ENCODE measurements around the gene UPB1.

GRCh38 chr22:24563246-24563645 is 68.1 kb downstream of the UPB1 start:
- no peak for TF ChIP-seq CTCF (IDR thresholded peaks at IDR 0.05; ENCODE audit: low read depth, low read length, poor library complexity, severe bottlenecking)
- no peak for TF ChIP-seq EZH2phosphoT487 (IDR thresholded peaks at IDR 0.05; ENCODE audit: borderline replicate concordance, low read length)

Measured in DOHH2 (cell line).